Femur (tissue), 1 donor: ENCODE results near the gene FBXW5.
A peak's percentile ranks its signal among the peaks of the same experiment; 100 is the strongest.

Source experiments
- DNase-seq: peaks from one replicate; pipeline ENCODE4 v3.0.0-alpha.2; 2017

Gene FBXW5

DNA sequence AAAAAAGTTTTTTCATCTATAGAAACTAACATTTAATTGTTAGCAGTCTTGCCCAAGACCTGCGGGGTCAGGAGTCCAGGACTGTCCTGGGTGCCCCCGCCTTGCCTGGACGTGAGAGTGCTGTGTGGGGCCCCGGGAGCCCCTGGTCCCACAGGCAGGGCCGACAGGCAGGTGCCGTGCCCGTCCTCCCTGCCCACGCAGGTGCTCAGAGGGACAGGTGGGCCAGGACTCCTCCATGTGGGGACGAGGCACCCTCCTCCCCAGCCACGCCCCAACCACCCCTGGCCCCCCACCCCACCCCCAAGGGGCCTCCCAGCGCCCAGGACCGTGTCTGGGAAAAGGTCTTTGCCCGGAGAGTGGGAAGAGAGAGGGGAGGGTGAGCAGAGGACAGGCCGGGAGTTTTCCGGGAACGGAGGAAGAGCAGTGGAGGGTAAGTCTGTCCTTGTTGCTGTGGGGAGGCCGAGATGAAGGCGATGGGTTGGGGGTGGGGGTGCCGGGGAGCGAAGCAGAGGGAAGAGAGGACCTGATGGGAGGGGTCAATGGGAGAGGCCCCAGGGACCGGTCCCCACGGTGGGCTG lies 4.8 kb upstream of the FBXW5 start:
- DNase-seq = peak; percentile 21

DNA sequence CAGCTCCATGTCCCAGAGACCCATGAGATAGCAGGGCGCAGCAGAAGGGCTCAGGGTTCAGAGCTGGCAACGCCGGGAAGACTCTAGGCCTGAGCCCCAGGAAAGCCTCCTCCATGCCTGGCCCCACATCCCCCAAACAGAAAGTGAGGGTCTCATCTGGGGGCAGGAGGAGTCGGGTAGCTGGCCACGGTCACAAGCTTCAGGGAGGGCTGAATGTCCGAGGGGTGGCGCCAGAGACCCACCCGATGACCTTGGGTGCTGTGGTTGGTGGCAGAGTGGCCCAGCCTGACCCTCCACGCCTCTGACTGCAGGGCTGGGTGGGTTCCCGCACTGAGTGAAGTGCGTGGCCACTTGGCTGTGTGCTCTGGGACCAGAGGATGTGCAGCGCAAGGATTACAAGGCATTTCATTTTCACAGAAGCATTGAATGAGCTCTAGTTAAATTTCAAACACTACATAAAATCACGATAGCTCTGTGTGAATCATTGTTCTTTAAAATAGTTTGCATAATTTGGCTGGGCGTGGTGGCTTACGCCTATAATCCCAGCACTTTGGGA lies 3.5 kb upstream of the FBXW5 start:
- peak; percentile 71 for DNase-seq

DNA sequence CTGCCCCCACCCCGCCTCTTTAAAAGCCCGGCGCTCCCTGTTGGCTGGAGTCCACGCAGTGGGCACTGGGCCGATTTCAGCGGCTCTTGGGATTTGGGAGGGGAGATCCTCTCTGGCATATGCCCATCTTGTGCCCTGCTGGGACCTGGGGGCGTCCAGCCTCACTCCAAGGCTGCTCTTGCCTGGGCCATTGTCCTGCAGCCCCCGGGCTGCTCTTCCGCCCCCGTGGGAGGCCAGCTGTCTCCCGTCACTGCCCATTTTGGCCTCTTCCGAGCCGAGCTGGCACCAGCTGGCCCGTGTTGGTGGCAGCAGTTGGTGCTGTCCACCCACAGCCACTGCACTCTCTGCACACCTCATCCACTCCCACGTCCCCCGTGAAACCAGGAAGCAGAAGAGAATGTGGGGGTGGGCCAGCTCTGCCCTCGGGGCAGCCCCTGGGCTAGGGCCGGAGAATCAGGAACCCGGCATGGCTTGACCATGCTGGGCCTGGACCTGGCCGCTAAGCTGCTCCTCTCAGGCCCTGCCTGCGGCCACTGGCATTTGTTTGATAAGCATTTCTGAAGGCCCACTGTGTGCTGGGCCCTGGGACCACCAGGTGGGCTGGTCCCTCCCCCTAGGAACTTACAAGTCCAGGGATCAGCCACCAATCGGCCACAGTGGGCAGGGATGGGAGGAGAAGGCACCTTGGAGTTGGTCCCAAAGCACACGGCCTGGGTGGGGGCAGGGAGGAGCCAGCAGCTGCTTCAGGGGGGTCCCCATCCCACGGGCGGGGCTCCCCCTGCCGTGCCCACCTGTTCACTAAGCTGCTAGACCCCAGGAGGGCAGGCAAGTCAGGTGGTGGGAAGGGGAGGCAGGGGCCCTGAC lies 2.7 kb upstream of the FBXW5 start:
- DNase-seq = peak; percentile 25

DNA sequence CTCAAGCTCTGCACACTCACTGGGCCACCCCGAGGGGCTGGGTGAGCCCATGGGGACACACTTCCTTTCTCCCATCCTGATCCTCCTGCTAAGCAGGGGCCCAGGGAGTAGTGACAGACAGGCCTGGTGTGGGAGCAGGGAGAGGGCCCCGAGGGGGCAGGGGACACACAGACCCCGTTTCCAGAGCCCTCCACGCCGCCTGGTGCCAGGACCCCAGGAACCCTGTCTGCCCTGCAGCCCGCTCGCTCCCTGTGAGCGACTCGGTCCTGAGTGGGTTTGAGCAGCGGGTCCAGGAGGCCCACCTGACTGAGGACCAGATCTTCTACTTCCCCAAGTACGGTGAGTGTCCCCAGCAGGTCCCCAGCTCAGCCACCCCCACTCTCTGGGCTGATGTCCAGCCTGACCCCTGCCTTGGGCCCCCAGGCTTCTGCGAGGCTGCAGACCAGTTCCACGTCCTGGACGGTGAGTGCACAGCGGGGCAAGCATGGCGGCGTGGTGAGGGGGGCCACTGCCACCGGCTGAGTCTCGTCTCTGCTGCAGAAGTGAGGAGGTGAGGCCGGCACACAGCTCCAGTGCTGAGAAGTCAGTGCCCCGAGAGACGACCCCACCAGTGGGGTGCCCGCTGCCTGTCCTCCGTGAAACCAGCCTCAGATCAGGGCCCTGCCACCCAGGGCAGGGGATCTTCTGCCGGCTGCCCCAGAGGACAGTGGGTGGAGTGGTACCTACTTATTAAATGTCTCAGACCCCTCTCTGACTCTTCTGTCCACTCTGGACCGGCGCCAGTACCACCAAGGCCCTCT lies 1.9 kb upstream of the FBXW5 start:
- no peak for DNase-seq

DNA sequence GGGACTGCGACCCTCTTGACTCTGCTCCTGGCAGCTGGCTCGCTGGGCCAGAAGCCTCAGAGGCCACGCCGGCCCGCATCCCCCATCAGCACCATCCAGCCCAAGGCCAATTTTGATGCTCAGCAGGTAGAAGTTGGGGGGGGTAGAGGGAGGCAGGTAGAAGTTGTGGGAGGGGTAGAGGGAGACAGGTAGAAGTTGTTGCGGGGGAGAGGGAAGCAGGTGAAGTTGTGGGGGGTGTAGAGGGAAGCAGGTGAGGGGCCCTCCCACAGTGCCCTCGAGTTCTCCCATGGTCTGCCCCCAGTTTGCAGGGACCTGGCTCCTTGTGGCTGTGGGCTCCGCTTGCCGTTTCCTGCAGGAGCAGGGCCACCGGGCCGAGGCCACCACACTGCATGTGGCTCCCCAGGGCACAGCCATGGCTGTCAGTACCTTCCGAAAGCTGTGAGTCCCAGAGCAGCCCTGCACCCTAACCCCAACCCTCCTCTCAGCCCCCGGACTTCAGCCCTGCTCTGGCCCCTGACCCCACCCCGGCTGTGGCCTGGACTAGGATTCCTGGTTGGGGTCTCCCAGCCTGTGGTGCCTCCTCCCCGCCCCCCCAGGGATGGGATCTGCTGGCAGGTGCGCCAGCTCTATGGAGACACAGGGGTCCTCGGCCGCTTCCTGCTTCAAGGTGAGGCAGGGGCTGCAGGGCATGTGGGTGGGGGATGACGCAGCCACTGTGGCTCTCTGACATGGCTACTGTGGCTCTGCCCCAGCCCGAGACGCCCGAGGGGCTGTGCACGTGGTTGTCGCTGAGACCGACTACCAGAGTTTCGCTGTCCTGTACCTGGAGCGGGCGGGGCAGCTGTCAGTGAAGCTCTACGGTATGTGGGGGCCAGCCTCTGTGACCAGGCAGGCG lies 1.0 kb upstream of the FBXW5 start:
- DNase-seq = no peak

DNA sequence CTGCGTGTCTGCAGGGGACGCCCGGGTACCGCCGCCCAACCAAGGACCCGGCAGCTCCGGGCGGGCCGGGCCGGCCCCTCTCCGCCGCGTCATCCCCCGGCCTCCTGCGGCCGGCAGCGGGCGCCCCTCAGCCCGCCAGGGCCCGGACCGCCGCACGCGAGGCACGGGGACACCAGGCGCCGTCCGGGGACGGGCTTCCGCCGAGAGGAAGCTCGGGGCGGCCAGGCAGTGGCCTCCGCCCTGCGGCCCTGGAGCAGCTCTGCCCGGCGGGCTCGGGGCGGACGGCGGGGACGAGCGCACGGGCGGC lies 373 bp downstream of the FBXW5 start:
- DNase-seq = no peak

DNA sequence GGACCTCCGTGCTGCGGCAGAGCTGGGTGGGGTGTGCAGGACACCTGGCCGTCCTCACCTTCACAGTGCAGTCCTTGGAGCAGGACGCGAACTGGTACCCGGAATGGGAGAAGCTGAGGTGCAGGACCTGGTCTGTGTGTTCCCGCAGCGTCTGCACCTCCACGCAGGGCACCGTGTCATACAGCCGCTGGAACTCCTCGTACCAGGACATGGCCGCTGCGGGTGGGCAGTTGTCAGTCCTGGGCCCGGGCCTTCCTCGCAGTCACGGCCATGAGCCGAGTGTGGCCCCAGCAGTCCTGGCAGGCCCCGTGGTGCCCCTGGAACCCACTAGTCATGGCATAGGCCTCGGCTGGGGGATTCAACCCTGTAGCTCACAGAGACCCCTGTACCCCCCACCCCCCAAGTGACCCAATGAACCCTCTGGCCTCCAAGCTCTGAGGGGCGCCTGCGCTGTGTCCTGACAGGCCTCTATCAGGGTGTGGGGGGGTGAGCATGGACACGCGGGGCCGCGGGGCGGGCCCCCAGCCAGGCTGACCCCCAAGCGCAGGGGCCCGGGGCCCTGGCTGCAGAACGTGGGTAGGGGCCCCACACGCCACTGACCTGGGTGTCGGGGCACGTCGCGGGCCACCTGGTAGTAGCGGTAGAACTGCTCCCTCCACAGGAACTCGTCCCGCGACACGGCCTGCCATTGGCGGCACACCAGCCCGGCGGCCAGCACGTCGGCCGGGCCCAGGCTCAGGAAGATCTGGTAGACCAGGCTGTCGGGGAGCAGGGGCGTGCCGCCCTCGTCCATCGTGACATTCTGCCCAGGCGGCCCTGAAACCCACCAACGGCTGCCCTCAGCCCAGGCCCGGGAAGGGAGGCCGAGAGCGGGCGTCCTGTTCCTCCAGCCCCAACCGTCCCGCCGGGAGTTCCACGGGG lies 987 bp downstream of the FBXW5 start:
- peak; percentile 55 for DNase-seq

DNA sequence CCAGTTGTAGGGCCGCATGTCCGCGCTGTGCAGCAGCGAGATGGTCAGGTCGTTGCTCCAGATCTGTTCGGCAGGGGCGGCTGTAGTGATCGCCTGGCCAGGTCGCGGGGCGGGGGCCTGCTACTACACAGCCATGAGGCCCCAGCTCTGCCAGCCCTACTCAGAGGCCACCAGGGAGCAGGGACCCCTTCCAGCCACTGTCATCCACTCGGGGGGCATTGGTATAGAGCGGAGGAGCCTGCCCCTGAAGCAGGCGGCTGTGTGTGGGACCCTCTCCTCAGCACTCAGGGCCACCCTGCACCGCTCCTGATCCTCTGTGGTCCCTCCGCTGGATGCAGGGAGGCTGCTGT lies 1.7 kb downstream of the FBXW5 start:
- no peak for DNase-seq

DNA sequence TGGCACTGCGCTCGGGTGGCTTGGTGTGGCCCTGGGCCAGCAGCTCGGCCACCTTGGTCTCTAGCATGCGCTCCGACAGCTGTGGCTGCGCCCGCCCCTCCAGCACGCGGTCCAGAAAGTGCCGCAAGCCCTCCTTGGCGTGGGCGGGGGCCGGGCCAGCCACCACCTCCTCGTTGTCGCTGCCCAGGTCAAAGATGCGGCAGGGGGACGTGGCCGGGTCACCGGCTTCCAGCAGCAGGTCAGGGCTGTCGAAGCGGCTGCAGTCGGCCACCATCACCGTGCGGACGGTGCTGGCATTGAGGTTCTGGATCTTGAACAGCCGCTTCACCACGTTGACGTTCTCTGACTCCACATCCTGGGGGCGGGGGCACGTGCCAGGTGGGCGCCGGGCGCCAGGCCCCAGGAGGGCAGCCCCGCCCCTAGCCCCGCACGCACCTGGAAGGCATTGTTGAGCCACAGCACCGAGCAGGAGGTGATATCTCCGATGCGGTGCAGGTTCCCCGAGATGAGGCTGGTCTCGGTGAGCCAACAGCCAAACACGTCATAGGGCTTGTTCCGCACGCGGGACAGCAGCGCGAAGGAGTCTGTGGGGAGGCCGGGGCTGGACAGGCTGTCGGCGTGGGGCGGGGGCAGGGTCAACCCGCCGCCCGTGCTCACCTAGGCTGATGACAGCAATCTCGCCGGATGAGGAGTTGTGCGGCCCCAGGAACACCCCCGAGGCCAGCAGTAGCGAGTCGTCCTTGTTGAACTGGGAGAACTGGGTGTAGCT lies 2.2 kb downstream of the FBXW5 start:
- peak; percentile 23 for DNase-seq

DNA sequence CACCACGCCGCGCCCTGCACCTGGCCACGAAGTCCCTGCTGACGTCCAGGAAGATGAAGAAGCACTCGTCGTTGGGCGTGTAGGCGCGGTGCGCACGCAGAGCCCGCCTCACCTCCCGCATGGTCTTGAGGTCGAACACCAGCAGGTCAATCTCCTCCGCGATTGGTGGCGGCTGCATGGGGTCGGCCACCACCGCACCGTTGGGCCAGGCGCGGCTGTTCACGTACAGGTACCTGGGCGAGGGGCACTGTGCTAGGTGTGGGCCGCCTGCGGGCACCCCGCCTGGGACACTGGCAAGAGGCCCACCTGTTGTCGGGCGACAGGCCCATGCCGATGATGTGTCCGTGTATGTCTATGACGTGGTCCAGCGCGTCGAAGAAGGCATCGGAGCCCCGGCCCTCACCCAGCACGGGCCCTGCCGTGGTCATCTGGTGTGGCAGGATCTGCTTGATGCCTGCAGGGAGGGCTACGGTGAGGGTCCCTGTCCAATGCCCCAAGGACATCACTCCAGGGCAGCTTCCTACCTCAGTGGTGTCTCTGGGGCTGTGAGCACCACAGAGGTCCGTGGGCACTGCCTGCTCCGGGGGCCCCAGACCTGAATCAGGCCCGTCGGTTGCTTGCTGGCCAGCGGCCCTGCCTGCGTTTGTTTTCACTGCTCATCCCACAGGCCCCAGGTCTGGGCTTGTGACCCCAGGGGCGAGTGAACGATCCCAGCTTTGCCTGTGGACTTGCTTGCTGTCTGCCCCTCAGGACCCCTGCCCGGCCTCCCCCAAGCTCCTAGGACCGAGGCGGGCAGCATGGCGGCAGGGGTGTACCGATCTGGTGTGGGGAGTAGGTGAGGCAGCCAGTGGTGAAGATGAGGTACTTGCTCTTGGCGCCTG lies 3.1 kb downstream of the FBXW5 start:
- DNase-seq = no peak

DNA sequence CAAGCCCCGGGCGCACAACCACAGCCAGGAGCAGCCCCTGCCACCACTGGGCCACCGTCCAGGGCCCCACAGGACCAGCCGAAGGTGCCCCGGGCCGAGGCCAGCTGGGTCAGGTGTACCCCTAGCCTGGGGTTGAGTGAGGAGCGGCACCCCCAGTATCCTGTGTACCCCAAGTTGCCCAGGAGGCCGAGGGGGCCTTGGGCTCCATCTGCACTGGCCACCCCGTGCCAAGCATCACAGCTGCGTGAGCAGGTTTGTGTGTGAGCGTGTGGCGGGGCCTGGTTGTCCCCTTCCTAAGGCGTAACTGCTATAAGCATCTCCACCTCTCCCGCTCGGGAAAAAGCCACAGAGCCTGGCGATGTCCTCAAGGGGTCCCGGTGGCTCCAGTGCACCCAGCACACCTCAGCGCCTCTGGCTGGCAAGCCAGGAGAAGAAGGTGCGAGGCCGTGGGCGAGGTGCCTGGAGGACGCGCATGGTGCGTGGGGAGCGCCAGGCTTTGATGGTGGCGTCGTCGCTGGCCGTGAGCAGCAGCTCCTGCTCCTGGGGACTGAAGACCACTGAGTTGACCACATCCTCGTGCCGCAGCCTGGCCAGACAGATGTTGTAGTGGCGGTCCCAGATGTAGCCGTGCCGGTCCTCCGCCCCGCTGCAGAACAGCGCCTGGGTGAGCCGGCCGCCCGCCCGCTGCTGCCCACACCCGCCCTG lies 3.9 kb downstream of the FBXW5 start:
- DNase-seq = no peak

DNA sequence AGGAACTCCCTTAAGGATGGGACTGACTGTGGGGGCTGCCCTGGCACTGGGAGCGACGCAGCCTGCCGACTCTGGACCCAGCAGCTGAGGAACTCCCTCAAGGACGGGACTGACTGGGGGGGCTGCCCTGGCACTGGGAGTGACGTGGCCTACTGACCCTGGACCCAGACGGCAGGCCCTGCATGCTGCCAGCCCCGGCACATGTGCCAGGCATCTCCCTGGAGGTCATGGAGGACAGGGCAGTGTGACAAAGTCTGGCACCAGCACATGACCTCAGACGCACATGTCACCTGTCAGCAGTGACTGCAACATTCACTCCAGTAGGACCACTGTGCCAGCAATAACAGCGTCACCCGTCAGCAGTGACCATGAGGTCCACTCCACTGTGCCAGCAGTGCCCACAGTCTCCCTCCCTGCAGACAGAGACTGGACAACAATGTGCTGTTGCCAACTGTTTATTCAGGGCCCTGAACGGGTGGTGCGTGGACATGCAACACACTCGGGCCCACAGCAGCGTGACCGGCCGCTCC lies 4.5 kb downstream of the FBXW5 start:
- no peak for DNase-seq

DNA sequence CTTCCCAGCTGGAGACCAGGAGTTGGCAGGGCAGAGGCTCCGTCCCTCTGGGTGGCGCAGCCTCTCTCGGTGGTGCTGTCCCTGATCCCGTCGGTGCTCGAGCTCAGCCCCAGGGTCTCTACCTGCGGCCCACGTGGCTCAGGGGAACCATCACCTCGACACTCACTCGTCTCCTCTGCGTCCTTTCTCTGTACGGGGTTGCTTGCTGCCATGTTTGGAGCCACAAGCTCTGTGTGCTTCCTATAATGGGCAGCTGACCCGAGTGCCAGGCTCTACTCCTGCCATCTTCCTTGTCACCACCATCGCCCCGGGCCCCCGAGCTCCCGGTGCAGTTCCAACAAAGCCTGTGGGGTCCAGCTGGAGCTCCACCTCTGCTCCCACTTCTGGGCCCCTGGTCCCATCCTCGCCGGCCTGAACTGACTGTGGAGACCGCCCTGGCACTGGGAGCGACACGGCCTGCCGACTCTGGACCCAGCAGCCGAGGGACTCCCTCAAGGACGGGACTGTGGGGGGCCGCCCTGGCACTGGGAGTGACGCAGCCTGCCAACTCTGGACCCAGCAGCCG lies 5.0 kb downstream of the FBXW5 start:
- no peak for DNase-seq

DNA sequence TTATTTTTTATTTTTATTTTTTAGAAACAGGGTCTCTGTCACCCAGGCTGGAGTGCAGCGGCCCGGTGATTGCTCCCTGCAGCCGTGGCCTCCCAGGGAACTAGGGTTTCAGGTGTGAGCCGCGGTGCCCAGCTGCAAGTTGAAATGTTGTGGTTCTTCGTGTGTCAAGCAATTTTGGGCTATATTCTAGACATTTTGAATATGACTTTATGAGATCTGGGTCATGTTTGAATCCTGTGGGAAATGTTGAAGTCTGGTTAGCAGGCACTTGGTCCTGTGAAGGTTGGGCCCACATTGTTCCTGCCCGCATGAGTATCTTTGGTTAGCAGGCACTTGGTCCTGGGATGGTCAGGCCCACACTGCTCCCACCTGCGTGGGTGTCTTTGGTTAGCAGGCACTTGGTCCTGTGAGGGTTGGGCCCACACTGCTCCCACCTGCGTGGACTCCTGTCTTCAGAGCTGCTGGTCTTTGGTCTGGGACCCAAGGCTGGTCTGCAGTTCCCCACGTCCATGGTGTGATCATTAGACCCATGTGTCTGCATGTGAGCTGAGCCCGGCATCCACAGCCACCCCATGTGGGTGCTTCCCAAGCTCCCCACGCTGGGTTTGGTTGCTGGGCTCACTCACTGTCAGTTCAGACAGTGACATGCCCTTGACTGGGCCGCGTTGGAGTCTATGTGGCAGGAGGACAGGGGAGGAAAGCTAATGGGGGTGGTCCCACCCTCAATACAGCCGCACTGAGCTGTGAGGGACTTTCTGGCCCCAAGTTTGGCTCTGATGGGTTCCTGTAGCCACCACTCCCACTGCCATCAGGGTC lies 7.1 kb downstream of the FBXW5 start:
- DNase-seq = peak; percentile 14

DNA sequence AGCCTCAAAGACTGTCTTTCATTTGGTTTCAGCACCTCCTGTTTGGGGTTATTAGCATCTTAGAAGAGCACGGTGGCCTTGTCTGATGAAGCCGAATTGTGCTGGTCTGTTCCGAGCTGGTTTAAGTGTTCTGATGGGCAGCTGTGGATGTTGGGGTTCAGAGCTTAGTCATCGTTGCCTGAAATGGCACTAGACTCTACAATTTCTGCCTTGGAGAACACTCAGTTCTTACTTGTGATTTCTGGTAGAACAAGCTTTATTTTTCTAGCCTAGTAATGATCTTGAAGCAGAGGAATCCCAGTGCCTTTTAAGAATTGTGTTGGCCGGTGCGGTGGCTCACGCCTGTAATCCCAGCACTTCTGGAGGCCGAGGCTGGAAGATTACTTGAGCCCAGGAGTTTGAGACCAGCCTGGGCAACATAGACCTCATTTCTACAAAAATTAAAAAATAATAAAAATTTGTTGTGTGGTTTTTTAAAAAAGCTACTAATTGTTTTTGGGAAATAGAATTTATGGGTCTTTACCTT lies 7.8 kb downstream of the FBXW5 start:
- no peak for DNase-seq

DNA sequence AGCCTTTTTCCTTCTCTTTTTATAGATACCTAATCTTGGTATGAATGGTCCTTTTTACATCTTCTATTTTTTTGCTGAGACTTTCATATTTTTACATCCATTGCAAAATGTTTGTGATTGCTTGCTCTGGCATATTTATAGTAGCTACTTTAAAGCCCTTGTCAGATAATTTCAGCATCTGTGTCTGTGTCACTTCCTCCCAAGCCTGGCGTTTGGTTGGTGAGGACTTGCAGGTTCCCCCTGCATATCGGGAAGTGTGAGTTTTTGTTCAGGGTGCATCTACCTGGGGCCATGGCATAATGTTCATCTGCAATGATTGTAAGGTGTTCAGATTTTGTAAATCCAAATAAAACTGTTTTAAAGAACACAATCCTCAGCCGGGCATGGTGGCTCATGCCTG lies 8.9 kb downstream of the FBXW5 start:
- no peak for DNase-seq

DNA sequence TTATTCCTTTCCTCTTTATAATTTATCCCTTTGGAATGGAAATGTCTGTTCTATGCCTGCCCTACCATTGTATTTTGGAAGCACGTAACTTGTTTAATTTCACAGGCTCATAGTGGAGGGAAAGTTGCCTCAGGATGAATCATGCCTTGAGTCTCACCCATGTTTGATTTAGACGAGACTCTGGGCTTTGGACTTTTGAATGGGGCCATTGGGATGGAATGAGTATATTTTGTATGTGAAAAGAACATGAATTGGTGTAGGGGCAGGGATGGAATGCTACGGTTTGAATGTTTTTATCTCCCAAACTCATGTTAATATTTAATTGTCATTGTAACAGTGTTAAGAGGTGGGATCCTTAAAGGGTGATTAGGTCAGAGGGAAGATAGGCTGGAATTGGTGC lies 10.3 kb downstream of the FBXW5 start:
- no peak for DNase-seq
